Stimulated activated CD8-positive, alpha-beta memory T cell treated with anti-CD3 and anti-CD28 coated beads, Interleukin-2, amount 100 ng/mL, for 1 hour (primary cell): ENCODE measurements around the gene CNTFR.
"Not testable (repeated sequence)": the region's sequence is repeated elsewhere in the genome, so short reads cannot be mapped to it uniquely, and the experiment has no call there.

ENCODE experiments used
- DNase-seq, 2 donors: peaks; one replicate each; pipeline ENCODE4 v3.0.0-alpha.2; 2020; ENCODE audit warnings: low read depth in 2 of 2

The CNTFR gene, protein sequence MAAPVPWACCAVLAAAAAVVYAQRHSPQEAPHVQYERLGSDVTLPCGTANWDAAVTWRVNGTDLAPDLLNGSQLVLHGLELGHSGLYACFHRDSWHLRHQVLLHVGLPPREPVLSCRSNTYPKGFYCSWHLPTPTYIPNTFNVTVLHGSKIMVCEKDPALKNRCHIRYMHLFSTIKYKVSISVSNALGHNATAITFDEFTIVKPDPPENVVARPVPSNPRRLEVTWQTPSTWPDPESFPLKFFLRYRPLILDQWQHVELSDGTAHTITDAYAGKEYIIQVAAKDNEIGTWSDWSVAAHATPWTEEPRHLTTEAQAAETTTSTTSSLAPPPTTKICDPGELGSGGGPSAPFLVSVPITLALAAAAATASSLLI

DNA sequence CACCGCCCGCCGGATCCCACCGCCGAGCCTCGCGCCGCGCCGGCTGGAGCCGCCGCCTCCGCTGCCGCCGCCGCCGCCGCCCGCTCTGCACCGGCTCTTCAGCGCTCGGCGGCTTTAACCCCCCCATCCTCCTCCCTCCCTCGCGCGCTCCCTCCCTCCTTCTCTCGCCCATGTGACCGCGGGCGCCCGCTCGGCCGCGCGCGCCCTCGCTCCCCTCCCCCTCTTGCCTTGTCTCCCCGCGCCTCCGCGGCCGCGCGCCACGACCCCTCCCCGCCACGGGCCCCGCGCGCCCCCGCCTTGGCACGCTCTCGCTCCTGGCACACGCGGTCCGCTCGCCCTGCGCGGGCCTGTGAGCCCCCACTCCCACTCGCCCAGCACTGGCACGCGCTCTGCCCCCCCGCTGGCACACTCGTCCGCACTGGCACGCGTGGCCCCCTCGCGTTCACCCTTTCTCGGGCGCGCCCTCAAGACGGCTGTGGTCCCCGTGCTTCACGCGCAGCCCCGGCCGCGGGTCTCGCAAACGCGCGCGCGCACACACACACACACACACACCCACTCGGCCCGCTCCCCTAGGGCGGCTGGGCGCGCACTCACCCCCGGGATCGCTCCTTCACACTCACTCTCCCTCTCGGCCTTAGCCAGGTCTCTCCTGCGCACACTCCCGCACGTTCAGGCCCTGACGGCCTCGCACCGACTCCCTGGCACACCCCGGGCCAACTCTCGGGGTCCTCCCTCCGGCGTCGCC lies at the start of gene CNTFR:
TSS of gene CNTFR (minus strand) at position 89 of the 745 bp plus-strand sequence. CDS start 20,743 bp downstream, outside the sequence.
- DNase-seq = no peak

DNA sequence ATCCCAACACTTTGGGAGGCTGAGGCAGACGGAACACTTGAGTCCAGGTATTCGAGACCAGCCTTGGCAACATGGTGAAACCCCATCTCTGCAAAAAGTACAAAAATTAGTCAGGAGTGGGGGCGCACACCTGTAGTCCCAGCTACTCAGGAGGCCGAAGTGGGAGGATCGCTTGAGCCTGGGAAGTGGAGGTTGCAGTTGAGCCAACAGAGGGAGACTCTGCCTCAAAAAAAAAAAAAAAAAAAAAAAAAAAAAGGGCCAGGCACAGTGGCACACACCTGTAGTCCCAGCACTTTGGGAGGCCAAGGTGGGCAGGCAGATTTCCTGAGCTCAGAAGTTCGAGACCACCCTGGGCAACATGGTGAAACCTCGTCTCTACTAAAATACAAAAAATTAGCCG lies 49.8 kb upstream of the CNTFR start:
- DNase-seq = not testable (repeated sequence)

DNA sequence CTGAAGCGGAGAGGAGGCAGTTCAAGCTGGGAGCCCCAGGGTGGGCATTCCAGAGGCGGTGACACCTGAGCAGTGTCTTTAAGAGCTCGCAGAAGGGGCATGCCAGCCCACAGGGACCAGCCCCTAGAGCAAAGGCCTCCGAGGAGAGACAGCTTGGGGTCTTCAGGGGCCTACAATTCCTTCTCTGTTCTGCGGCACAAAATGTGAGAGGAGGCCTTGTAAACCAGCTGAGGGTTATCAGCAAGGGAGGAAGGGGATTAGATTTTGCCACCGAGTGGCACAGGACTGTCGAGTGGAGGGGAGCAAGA lies 48.6 kb upstream of the CNTFR start:
- DNase-seq = no peak

DNA sequence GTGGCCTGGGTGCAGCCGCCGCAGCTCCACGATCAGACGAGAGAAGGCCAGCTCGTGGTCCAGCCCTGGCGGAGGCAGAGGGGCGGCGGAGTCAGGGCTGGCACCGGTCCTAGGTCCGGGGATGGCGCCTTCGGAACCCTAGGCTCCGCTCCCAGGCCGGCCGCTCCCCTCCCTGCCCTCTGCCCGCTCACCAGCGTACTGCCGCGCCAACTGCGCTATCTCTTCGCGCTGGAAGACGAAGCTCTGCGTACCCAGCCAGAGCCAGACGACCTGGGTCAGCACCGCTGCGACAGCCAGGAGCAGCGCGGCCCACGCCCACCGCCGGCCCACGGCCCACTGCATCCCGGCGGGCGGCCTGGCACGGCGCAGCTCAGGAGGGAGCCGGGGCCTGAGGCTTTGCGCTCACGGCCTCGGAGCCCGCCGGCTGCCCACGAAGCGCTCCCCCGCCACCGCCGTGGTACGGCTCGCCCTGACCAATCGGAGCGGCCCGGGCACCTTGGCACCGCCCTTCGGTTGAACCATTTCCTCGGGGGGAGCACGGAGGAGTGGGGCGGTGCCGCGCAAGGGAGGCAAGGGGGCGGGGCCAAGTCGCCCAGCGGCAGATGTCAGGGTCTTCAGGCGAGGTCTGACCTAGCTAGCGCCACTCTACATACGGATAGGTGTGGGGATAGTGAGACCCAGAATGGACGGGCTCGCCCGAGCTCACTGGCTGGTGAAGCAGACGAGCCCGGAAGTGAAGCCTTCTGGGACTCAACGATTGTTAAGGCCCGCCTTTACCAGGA lies 48.0 kb upstream of the CNTFR start, which contains the start of gene SIGMAR1:
TSS of gene SIGMAR1 (minus strand) at position 432 of the 782 bp plus-strand sequence. CDS start at position 342, 90 bp downstream.
- peak; percentile 81 to 86 for DNase-seq

DNA sequence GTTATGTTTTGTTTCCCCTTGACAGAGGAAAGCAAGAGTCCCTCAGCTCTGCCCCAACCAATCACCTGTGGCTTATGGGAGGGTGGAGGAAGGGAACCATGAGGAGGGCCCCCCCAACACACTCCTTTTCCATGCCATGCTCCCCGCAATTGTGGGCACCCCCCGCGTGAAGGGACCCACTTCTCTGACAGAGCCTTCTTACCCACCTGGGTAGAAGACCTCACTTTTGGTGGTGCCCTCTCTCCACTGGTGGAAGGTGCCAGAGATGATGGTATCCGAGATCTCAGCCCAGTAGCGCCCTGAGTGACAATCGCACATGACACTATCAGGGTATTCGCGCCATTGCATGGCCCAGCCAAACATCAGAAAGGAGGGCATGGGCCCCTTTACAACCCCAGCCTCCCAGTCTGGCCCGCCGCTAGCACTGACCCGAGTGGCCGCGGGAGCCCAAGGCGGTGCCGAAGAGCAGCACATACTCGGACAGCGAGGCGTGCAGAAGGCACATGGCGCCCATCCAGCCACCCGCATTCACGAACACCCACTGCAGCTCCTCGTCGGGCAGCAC lies 47.3 kb upstream of the CNTFR start:
- no peak for DNase-seq

DNA sequence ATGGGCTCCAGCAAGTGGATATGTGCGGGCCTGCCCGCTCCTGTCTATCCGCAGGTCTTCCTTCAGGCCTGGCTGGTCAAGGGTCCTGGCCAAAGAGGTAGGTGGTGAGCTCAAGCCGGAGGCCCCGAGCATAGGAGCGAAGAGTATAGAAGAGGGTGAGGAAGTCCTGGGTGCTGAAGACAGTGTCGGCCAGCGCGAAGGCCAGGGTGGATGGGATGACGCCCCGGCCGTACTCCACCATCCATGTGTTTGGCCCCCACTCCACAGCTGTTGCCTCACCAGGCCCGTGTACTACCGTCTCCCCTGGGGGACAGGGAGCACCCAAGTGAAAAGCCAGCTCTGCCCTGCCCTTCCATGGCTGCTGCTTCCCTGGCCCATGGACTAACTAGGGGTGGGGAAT lies 46.0 kb upstream of the CNTFR start:
- no peak for DNase-seq

DNA sequence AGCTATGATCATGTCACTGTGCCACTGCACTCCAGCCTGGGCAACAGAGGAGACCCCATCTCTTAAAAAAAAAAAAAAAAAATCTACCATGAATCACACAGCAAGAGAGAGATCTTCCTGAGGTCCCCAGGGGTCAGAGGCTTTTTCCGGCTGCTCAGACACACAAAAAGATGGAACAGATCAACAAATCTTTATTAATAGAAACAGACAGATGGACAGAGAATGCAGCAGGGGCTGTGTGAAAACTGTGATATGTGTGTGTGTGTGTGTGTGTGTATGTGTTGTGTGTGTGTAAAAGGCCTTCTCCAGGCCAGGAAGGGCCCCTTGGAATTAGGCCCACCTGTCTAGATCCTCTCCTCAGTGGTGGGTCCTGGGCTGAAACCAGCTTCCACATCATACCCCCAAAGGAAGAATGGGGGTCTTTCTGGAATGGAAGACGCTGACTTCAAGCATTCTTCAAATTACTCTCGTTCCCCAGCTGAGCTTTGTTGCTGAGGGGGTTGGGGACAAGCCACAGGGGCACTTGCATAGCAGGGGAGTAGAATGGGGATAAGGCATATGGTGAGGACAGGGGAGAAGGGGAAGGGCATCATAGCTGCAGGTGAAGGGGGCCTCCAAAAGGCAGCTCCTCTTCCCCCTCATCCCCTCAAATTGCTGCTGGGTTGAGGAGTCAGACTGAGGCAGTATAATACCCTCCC lies 45.2 kb upstream of the CNTFR start:
- DNase-seq = no peak

DNA sequence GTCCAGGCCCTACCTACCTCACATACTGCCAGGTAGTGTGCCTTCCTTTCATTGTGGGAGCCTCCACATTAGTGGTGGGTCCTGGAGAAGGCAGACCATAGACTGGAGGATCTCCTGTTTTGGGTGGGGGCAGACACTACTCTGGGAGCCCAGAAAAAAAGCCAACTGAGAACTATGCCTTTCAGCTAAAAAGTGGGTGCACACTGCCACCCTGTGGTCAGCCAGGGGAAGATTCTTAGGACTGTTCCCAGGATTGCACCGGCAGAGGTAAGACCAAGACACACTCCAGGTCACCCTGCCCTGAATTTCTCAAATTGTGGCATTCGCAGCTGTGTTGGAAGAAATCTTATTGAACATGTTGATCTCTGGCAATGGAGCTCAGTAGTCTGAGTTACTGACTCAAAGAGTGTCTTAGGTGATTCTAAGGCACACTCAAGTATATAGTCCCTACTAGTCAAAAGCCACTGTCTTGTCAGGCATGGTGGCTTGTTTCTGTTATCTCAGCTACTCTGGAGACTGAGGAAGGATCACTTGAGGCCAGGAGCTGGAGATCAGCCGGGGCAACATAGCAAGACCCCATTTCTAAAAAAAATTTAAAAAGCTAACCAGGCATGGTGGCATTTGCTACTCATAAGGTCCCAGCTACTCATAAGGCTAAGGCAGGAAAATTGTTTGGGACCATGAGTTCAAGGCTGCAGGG lies 44.5 kb upstream of the CNTFR start:
- DNase-seq = peak; percentile 55 to 60

DNA sequence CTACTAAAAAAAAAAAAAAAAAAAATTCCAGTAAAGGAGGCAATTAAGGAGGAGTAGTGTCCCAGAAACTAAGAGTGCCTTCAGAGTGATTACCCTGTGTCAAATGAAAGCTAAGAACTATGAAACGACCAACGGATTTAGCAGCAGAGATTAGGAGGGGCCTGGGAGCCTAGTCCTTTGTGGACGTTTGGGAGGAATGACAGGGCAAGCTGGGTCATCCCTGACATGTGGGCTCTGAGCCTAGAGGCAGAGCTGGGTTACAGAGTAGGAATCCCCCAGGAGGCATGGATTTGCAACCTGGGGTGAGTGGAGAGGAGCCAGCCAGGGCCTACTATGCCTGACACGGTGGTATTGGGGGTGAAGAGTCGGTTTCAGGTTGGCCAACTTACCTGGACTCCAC lies 43.6 kb upstream of the CNTFR start:
- DNase-seq = no peak

DNA sequence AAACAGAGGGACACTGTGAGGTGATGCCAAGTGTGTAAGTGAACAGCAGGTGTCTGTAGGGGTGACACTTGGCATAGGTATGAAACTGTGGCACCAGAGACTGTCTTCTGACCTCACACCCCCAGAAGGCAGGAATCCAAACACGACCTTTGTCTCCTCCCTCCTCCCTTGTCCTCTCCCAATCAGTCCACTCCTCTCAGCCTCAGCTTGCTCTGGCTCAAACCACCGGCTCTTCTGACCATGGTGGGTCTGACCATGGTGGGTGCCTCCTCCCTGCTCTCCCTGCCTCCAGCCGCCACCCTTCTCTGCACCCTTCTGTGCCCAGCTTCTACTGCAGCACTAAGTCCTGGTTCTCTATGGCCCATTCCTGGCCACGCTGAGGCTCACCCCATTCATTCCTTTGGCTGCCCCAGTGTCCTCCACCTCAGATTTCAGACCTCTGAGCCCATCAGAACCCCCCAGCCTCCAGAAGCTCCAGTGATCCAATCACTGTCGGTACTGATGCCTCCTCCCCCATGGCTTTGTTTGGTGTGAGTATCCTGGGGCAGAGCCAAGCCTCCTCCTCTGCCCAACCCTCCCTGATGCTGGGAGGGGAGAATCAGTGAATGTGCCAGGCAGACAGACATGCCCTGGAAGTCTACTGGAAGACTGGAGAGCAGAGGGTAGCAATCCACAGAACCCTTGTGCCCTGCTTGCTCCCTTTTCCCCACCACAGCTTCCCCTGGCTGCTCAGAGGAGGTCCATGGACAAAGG lies 41.1 kb upstream of the CNTFR start:
- no peak for DNase-seq

DNA sequence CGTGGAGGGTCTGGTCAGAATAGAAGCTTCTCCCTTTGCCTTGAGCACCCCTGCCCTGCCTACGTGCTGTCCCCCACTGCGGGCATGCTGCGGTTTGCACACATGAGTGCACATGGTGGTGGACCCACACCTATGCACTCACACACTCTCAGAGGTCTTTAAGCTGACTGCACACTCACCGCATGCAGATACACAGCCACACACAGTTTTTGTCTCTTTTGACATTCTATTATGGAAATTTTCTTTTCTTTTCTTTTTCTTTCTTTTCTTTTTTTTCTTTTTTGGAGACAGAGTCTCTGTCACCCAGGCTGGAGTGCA lies 39.9 kb upstream of the CNTFR start:
- DNase-seq = no peak

DNA sequence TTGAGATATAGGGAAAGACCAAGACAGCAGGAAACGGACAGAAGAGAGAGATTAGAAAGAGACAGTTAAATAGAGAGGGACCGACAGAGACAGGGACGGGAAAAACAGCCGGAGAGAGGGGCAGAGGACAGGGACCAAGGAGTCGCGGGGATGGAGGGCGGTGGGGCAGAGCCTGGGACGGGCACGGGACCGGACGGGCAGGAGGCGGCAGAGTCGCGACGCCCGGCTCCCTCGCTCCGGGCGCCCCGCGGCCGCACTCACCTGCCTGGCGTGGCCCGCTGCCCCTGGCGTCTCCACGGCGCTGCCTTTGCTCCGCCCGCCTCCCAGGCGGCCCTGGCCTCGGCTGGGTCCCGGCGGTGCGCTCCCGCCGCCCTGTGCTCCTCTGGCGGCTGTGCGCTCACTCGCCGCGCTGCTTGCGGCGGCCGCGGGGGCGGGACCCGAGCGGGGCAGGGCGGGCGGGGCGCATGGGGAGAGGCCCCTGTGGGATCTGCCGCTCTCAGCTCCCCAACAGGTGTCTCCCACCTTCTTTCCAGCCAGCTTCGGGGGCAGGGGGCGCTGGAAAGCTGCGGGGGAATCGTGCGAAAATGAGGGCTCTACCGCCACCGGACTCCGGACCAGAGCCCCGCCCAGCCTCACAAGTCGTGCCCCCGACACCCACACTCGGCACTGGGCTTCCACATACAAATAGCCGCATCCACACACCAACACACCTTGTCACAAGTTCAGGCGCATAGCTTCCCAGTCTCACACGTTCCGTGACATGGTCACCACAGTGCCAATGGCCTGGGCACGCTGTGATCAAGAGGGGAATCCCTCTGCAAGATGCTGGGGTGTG lies 39.3 kb upstream of the CNTFR start, which contains the start of gene ARID3C:
TSS of gene ARID3C (minus strand) at position 411 of the 835 bp plus-strand sequence. CDS start 1,052 bp downstream, outside the sequence.
- no peak for DNase-seq

DNA sequence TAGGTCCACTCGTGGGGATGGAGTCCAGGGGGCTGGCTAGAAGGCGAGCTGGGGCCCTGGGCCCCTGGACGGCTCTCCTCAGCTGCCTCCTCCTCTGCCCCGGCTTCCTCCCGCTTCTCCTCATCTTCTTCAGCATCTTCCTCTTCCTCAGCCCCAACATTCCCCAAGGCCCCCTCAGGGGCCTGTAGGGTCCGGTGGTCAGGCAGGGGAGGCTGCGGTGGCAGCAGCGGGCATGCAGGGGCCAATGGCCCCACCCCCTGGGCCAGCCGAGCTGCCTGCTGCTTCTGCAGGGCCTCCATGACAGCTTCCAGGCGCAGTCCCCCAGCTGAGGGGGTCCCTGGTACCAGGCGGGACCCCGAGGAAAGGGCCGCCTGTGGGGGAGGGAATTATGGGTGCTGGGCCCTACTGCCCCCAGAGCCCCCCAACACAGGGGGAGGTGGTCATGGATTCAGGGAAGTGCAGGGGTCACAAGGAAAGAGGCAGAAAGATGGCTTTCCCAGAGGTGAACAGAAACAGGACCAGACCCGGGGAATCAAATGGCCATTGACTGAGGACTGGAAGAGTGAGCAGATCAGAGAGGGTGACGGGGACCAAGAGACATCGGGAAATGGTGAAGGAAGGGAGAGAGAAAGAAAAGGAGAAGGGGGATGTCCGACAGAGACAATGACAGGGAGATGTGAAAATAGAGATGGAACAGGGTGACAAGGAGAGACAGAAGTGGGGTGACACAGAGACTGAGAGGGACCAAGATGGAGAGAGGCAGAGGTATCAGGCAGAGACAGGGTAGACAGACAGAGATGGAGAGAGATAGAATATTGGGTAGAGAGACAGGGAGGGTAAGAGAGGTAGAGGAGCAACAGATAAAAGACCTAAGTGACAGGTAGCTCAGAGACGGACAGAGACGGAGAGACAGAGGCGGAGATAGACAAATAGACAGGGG lies 38.5 kb upstream of the CNTFR start:
- no peak for DNase-seq

DNA sequence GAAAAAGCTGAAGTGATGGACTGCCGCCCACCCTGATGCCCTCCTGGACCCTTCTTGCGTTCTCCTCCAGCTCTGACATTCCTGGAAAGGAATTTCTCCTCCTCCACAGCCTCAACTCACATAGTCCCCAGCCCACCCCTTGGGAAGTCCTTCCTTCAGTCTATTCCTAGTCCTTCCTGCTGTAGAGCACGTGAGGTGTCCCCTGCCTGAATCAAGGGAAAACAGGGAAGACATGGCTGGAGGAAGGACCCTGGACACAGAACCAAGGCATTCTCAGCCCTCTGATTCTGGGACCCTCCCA lies 35.6 kb upstream of the CNTFR start:
- DNase-seq = no peak

DNA sequence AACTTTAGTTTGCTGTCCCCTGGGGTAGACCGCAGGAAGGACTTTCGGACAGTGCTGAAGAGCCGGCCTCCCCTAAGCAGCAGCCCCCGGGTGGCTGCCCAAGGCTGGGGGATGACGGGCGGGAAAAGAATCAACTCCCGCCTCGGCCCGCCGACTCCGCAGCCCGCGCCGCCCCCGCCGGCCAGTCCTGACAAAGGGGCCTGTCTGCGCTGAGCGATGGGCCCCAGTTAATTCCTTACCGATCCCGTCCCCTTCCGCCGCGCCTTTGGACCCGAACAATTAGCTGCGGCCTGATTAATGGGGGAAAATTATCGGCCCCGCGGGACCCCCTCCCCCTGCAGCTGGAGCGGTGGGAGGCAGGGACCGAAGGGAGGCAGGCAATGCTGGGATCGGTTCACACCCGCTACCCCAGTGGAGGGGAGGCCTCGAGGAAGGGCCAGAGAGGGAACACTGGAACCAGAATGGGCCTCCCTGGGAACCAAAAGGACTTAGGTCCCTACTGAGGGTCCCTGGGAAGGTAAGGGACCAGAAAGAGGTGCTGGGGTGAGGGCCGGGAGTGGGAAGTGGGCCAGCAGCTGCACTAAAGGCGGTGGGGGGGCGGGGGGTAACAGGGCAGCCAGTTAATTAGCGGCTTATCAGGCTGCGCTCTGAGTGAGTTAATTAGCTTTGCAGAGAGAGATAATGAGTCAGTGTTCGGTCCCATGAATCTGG lies 35.1 kb upstream of the CNTFR start:
- DNase-seq = no peak

DNA sequence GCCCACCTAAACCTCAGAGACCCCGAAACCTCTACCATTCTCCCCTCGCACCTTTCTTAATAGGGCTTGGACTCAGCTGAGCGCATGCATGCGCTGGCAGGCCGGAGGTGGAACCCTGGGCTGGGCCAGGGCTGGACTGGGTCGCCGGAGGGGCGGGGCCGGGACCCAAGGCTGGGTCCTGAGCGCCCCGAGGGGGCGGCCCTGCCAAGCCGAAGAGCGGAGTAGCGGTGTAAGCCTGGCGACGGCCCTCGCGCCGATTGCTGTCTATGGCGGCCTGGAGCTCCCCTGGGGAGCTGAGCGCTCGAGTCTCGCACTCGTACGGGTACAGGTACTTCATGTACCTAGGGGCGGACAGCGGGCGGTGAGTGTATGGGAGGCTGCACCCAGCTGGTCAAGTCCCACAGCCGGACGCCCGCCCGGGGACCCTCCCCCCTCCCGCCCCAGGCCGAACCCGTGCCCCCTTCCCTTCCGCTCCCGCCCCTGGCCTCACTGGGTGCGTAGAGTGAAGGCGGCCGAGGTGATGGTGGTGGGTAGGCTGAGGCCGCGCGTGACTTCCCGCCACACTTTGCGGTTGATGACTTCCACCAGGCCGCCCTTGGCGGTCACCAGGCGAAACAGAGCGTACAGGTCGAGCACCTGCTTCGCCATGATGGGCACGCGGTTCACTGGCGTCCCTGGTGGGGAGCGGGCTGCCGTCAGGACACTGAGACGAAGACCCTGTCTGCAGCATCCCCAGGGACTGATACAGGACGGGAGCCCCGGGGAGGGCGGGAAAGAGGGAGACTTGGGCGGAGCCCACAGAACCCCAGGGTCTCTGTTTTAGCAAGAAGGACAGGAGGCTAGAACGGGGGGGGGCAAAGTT lies 34.1 kb upstream of the CNTFR start:
- DNase-seq = no peak
